Measurements from ENCODE around the gene PABPN1L. TPM values are rescaled to one million over a fixed set of nuclear protein-coding genes. Genes with fewer than 3 reads are reported as not detected.

Gene PABPN1L
- total RNA-seq, 1 experiment from 2014 or later, result not detected

DNA sequence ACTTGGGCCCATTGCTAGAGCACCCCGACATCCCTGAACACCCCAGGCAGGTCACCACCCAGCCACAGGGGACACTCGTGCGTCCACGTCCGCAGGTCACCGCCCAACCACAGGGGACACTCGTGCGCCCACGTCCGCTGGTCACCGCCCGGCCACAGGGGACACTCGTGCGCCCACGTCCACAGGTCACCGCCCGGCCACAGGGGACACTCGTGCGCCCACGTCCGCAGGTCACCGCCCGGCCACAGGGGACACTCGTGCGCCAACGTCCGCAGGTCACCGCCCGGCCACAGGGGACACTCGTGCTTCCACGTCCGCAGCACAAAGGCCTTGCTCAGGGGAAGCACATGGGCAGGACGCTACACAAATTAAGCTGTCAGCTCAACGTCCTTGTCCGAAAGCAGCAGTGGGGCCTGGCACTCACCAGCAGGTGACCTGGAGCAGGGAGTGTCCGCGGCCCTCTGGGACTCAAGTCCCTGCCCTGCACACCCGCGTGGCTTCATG is 27.4 kb downstream of the PABPN1L start:
- Histone ChIP-seq H2BK15ac (ENCODE audit: low read depth, low read length) (no peak overlapping the region), H3K23me2 (ENCODE audit: insufficient read length, low read depth, low read length, poor library complexity, severe bottlenecking) (no peaks in the 10 kb centered on the region), H3K4me1 (ENCODE audit: insufficient read depth, low read length) (no peaks in the 10 kb centered on the region), H3K79me2 (ENCODE audit: insufficient read depth, low read length) (no peaks in the 10 kb centered on the region), H4K20me1 (ENCODE audit: control insufficient read depth, insufficient read depth, insufficient read length) (no peaks in the 10 kb centered on the region), H3K27ac (ENCODE audit: insufficient read length, low read depth, low read length) (no peak overlapping the region), H4K91ac (ENCODE audit: insufficient read length, low read depth, low read length) (no peak overlapping the region), H2BK5ac (ENCODE audit: insufficient read length, low read length) (no peak overlapping the region), H4K8ac (replicated peaks; ENCODE audit: insufficient read length, low read depth, low read length) (no peak overlapping the region), H3K4ac (ENCODE audit: low read depth, low read length) (no peak overlapping the region), H3K23ac (ENCODE audit: insufficient read length, low read depth, low read length) (no peak overlapping the region), H3K27me3 (ENCODE audit: insufficient read depth, low read length) (no peaks in the 10 kb centered on the region), H2BK12ac (ENCODE audit: insufficient read length, low read depth, low read length) (no peak overlapping the region), H3K9ac (ENCODE audit: extremely low read depth, insufficient read length, low read length) (no peak overlapping the region), H3K79me1 (ENCODE audit: insufficient read depth, low read depth, low read length, poor library complexity, severe bottlenecking) (no peaks in the 10 kb centered on the region), H3K18ac (ENCODE audit: insufficient read length, low read depth, low read length) (no peak overlapping the region), H2BK20ac (ENCODE audit: low read depth, low read length, poor library complexity, severe bottlenecking) (no peak overlapping the region), H2BK120ac (ENCODE audit: low read depth, low read length, poor library complexity, severe bottlenecking) (no peak overlapping the region), H3K14ac (ENCODE audit: insufficient read depth, low read length) (no peak overlapping the region), H3T11ph (ENCODE audit: low read length) (no peak overlapping the region), H4K5ac (ENCODE audit: insufficient read length, low read depth, low read length) (no peak overlapping the region), H2AK5ac (ENCODE audit: insufficient read length, low read length) (no peak overlapping the region), H2AFZ (ENCODE audit: low read length) (no peak overlapping the region), H3K4me2 (ENCODE audit: insufficient read depth, insufficient read length, low read length) (no peak overlapping the region), H3K9me3 (ENCODE audit: control insufficient read depth, low read depth, low read length) (no peaks in the 10 kb centered on the region), H3K56ac (ENCODE audit: insufficient read length, low read depth, low read length) (no peak overlapping the region)
- H3K36me3 Mint-ChIP-seq (ENCODE audit: insufficient read depth in 1 of 3, low read depth in 3 of 3), result peaks cover 4 to 16% (median 13%) of the 10 kb centered on the region in 3 experiments; a peak in 6 of 7 replicates
- no CpG with 5 or more reads among the region's 39 CpGs for WGBS (ENCODE audit: extremely low coverage, insufficient read length, low lambda C conversion rate)
- H3K4me3 Mint-ChIP-seq, result no peak overlapping the region
- no peaks in the 10 kb centered on the region for H3K4me1 Mint-ChIP-seq
- TF ChIP-seq, protein P1, sequence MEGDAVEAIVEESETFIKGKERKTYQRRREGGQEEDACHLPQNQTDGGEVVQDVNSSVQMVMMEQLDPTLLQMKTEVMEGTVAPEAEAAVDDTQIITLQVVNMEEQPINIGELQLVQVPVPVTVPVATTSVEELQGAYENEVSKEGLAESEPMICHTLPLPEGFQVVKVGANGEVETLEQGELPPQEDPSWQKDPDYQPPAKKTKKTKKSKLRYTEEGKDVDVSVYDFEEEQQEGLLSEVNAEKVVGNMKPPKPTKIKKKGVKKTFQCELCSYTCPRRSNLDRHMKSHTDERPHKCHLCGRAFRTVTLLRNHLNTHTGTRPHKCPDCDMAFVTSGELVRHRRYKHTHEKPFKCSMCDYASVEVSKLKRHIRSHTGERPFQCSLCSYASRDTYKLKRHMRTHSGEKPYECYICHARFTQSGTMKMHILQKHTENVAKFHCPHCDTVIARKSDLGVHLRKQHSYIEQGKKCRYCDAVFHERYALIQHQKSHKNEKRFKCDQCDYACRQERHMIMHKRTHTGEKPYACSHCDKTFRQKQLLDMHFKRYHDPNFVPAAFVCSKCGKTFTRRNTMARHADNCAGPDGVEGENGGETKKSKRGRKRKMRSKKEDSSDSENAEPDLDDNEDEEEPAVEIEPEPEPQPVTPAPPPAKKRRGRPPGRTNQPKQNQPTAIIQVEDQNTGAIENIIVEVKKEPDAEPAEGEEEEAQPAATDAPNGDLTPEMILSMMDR (conservative IDR thresholded peaks at IDR 0.05), result peak; percentile 48; the same call in 2 of the 3 replicates
- no peak overlapping the region for H3K27ac Mint-ChIP-seq
- H3K27me3 Mint-ChIP-seq (ENCODE audit: low read depth), result no peaks in the 10 kb centered on the region
- no peak for DNase-seq
- no peaks in the 10 kb centered on the region for H3K9me3 Mint-ChIP-seq
